Suprapubic skin (tissue), 4 donors: Measurements from ENCODE around the gene LRRC37B. TPM values are rescaled to one million over a fixed set of nuclear protein-coding genes. Genes with fewer than 3 reads are reported as not detected.
"Not testable (repeated sequence)": the region's sequence is repeated elsewhere in the genome, so short reads cannot be mapped to it uniquely, and the experiment has no call there.

Experiments
- DNase-seq, 2 donors: peaks; one replicate each; pipeline ENCODE4 v3.0.0-alpha.2; 2019; ENCODE audit warnings: low spot score in 2 of 2
- H3K27ac ChIP-seq: fragments of 200-600 bp; sonication (generic); one replicate; pipeline ENCODE4 v1.5.1; 2019
- H3K27me3 ChIP-seq: fragments of 200-600 bp; sonication (generic); one replicate; pipeline ENCODE4 v1.5.1; 2019
- H3K36me3 ChIP-seq: fragments of 200-600 bp; sonication (generic); one replicate; pipeline ENCODE4 v1.5.1; 2019
- H3K4me1 ChIP-seq: fragments of 200-600 bp; sonication (generic); one replicate; pipeline ENCODE4 v1.5.1; 2019
- H3K4me3 ChIP-seq: fragments of 200-600 bp; sonication (generic); one replicate; pipeline ENCODE4 v1.5.1; 2019; ENCODE audit warnings: mild to moderate bottlenecking
- H3K9me3 ChIP-seq: fragments of 200-600 bp; sonication (generic); one replicate; pipeline ENCODE4 v1.5.1; 2019
- WGBS: methylation state at CpG from one replicate; pipeline ENCODE4 v1.1.5; 2018; 5-methylcytosine and 5-hydroxymethylcytosine counted together
- total RNA-seq, 4 donors: library from RNA; depleted of rRNA; stranded (reverse); fragments of >200 nt; gene quantifications; one replicate each; pipeline ENCODE4 v1.1.0, GENCODE V29; 2016

The LRRC37B gene
- total RNA-seq, 4 donors from 2014 or later, result 17.8 to 116 (median 30.2) TPM

- WGBS, result 89% methylated on average over 8 of the region's 11 CpGs
- not testable (repeated sequence) for DNase-seq, H3K27ac ChIP-seq, H3K4me3 ChIP-seq, H3K27me3 ChIP-seq, H3K9me3 ChIP-seq, H3K4me1 ChIP-seq
- peaks cover 36% of the 10 kb centered on the region for H3K36me3 ChIP-seq
Measured at GRCh38 chr17:32042266-32042665, 35.1 kb downstream of the LRRC37B start.

- H3K27me3 ChIP-seq, DNase-seq, H3K9me3 ChIP-seq, H3K4me3 ChIP-seq, H3K27ac ChIP-seq, H3K4me1 ChIP-seq: not testable (repeated sequence)
- 76% methylated on average over 3 of the region's 3 CpGs for WGBS
- peaks cover 27% of the 10 kb centered on the region for H3K36me3 ChIP-seq
Measured at GRCh38 chr17:32045611-32046010, 38.4 kb downstream of the LRRC37B start.

- peaks cover 15% of the 10 kb centered on the region for H3K36me3 ChIP-seq
- not testable (repeated sequence) for H3K4me1 ChIP-seq, H3K27ac ChIP-seq, H3K27me3 ChIP-seq, H3K9me3 ChIP-seq, H3K4me3 ChIP-seq, DNase-seq
- 96% methylated on average over 6 of the region's 6 CpGs for WGBS
Measured at GRCh38 chr17:32047663-32048062, 40.5 kb downstream of the LRRC37B start.

GRCh38 chr17:32054985-32055384, 47.8 kb downstream of the LRRC37B start:
- not testable (repeated sequence) for H3K4me3 ChIP-seq, H3K9me3 ChIP-seq, H3K36me3 ChIP-seq, H3K27me3 ChIP-seq, H3K4me1 ChIP-seq, H3K27ac ChIP-seq, DNase-seq
- 70% methylated on average over 4 of the region's 4 CpGs for WGBS

- H3K27ac ChIP-seq, H3K9me3 ChIP-seq, H3K27me3 ChIP-seq, H3K36me3 ChIP-seq, H3K4me1 ChIP-seq, H3K4me3 ChIP-seq, DNase-seq: not testable (repeated sequence)
- WGBS, result 88% methylated on average over 1 of the region's 3 CpGs
Measured at GRCh38 chr17:32055425-32055824, 48.2 kb downstream of the LRRC37B start.

GRCh38 chr17:32056500-32056899, 49.3 kb downstream of the LRRC37B start:
- H3K36me3 ChIP-seq, H3K27me3 ChIP-seq, H3K4me1 ChIP-seq, H3K4me3 ChIP-seq, H3K9me3 ChIP-seq, DNase-seq, H3K27ac ChIP-seq: not testable (repeated sequence)
- WGBS, result 93% methylated on average over 7 of the region's 10 CpGs

GRCh38 chr17:32057460-32058105, 50.4 kb downstream of the LRRC37B start:
- H3K27ac ChIP-seq, H3K36me3 ChIP-seq, H3K4me3 ChIP-seq, H3K27me3 ChIP-seq, DNase-seq, H3K9me3 ChIP-seq, H3K4me1 ChIP-seq: not testable (repeated sequence)
- WGBS, result 66% methylated on average over 12 of the region's 12 CpGs

GRCh38 chr17:32060695-32061094, 53.5 kb downstream of the LRRC37B start:
- not testable (repeated sequence) for H3K9me3 ChIP-seq, DNase-seq, H3K4me3 ChIP-seq, H3K27me3 ChIP-seq, H3K36me3 ChIP-seq, H3K27ac ChIP-seq, H3K4me1 ChIP-seq
- WGBS, result no CpG with 5 or more reads among the region's 9 CpGs

- not testable (repeated sequence) for H3K4me3 ChIP-seq, H3K27ac ChIP-seq, H3K9me3 ChIP-seq, DNase-seq, H3K36me3 ChIP-seq, H3K4me1 ChIP-seq, H3K27me3 ChIP-seq
- WGBS, result 71% methylated on average over 8 of the region's 8 CpGs
Measured at GRCh38 chr17:32061840-32062239, 54.7 kb downstream of the LRRC37B start.

- not testable (repeated sequence) for H3K36me3 ChIP-seq, H3K27me3 ChIP-seq, H3K4me1 ChIP-seq, H3K9me3 ChIP-seq, H3K4me3 ChIP-seq, DNase-seq, H3K27ac ChIP-seq
- WGBS, result 100% methylated on average over 1 of the region's 2 CpGs
Measured at GRCh38 chr17:32064091-32064490, 56.9 kb downstream of the LRRC37B start.

GRCh38 chr17:32066123-32066680, 59.0 kb downstream of the LRRC37B start:
- H3K9me3 ChIP-seq, H3K4me3 ChIP-seq, H3K27me3 ChIP-seq, H3K27ac ChIP-seq, DNase-seq, H3K4me1 ChIP-seq, H3K36me3 ChIP-seq: not testable (repeated sequence)
- 66% methylated on average over 9 of the region's 10 CpGs for WGBS
